NCI-H2171 treated with DMSO at 0.1 percent for 48 hours (cell line): ENCODE results near the gene CLEC16A.
A peak's percentile ranks its signal among the peaks of the same experiment; 100 is the strongest.

Experiments
- DNase-seq: peaks from one replicate; lab custom pipeline; 2025; lab: John Stamatoyannopoulos, UW

The CLEC16A gene

GRCh38 chr16:11015607-11016006 is 71.2 kb downstream of the CLEC16A start:
- no peak for DNase-seq

DNA sequence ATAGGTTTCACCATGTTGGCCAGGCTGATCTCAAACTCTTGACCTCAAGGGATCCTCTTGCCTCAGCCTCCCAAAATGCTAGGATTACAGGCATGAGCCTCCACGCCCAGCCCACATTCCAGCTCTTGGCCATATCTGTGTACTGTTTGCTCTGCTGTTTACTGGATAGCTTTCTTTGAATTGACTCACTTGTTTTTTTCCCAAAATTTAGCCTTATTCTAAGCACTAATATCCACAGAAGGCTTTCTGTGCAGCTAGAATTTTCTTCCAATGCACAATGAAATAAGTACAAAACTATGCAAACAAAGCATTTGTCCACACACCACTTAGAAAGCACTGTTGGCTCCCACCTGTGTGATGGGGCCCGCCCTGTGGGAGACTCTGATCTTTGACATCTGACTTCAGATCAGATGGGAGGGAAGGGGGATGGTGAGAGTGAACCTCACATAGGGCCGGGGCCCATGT is 72.2 kb downstream of the CLEC16A start:
- no peak for DNase-seq

GRCh38 chr16:11016993-11017392 is 72.6 kb downstream of the CLEC16A start:
- peak; percentile 30 for DNase-seq

GRCh38 chr16:11017499-11017898 is 73.1 kb downstream of the CLEC16A start:
- DNase-seq, result no peak

DNA sequence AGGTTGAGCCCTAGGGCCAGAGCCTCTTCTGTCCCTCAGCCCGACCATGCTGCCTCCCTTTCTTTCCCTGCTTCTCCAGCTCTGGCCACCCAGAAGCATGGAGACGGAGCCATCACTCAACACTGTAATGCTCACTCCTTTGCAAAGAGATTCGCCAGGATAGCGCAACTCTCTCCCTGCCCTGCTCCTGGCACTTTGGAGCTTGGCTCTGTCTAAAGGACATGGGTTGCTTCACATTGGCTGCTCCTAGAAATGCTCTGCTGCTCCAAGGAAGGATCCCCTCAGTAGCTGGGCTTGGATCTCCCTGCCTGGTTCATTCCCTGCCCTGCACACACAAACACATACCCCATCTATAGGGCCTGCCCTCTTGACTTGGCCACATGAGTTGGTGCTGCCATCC is 76.0 kb downstream of the CLEC16A start:
- DNase-seq, result no peak

DNA sequence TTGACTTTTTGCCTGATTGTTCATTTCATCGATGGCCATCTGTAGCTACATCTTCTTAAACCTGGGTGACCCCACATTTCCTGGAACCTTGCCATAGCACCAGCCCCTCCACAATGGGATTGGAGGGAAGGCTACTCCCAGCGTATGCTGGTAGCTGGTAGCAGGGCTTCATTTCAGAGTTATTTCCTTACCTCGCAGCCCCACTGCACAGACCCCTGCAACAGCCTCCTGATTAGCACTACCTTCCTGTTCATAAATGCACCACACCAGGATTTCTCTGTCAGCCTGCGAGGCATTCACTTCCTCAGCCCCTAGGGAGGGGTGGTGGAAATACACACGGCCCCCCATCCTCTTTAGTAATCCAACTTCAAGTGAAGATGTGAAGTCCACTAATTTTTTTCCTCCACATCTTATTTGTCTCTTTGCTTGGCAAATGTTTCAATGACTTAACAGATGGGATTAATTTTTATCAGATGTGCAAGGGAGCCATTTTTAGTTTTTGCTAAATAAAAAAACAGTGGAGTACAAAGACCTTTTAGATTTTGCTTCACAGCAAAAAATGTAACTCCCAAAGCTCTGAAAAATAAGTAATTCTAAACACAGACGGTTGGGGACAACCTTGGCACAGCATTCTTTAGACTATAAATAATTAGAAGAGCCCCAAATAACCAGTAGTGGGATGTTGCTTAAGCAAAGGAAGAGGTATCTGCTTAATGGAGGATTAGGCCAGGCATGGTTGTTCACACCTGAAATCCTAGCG is 76.6 kb downstream of the CLEC16A start:
- no peak for DNase-seq

DNA sequence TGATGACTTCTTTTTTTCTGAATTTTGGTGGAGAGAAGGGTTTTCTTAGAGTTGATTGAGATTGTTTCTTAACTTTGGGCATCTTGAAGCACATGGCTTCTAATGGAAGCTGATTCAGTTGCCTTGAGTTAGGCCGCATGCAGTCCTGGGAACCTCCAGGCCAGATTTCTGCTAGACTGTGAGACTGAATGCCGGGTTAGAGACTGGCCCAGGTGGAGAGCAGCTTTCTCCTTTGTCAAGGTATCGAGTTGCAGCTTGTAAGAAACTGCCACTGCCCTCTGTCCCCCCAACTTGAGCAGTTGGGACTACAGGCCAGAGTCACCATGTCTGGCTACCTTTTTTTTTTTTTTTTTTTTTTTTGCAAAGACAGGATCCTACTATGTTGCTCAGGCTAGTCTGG is 77.6 kb downstream of the CLEC16A start:
- no peak for DNase-seq

GRCh38 chr16:11023262-11024039 is 79.1 kb downstream of the CLEC16A start:
- no peak for DNase-seq

GRCh38 chr16:11024333-11025053 is 80.1 kb downstream of the CLEC16A start:
- no peak for DNase-seq

- peak; percentile 62 for DNase-seq
Measured at GRCh38 chr16:11025120-11025531, 80.8 kb downstream of the CLEC16A start.

GRCh38 chr16:11029948-11030347 is 85.6 kb downstream of the CLEC16A start:
- DNase-seq, result no peak

DNA sequence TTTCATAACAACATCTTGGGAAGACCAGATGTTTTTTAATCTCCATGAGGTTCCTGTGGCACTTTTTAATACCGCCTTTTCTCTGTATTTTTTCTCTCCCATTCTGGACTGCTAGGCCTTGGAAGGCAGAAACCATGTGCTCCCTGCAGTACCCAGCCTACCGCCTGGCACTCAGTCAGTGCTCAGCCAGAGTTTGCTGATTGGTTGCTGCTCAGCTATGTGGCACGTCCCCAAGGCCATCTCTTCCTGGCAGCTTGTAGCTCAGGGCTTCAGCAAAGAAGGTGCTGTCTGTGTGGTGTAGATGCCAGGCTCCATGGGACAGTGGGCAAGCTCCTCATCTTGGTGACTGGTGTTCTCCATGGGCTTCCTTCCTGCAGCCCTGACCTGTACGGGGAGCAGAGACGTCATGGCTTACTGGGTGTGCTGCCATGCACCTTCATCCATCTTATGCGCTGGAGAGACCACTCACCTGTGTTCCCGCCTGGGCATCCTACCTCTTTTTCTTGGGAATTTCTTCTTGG is 86.7 kb downstream of the CLEC16A start:
- DNase-seq, result no peak

GRCh38 chr16:11032000-11032921 is 87.9 kb downstream of the CLEC16A start:
- no peak for DNase-seq

GRCh38 chr16:11032922-11033291 is 88.5 kb downstream of the CLEC16A start:
- DNase-seq, result no peak

- no peak for DNase-seq
Measured at GRCh38 chr16:11033629-11034420, 89.5 kb downstream of the CLEC16A start.

DNA sequence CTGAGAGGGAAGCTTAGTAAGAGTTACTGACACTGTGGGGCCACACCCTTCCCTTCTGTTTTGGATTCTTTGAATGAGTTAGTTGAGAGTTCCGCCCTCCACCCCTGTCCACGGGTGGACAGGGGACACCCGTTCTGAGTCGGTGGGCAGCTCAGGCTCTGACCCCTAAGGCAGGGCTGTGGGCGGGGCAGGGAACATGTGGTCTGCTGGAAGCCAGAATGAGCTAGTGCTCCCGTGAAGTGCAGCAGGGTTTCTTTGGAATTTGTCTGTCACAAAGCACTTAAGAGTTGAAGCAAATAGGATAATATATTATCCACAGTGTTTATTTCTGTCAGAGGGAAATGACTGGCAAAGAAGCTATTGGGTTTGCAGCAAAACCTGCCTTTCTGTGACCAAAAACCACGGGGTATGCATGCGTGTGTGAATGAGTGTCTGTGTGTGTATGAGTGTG is 90.1 kb downstream of the CLEC16A start:
- no peak for DNase-seq

DNA sequence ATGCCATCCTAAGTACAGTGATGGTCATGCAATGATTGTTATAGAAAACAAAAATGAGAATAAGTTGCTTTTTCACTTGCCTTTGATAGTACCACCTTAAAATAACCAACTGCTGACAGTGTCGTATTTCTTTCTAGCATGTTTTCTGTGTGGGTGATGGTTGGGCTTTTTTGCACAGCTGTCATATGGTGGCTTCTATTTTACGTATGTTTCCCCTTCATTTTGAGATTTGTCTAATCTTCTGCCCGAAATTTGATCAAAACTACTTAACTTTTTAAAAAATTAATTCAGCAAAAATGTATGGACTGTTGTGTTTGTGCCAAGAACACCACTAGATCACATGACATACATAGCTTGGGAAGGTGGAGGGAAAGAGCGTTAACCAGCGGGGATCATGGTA is 90.7 kb downstream of the CLEC16A start:
- DNase-seq, result peak; percentile 25

- DNase-seq, result no peak
Measured at GRCh38 chr16:11036040-11036439, 91.7 kb downstream of the CLEC16A start.

- DNase-seq, result no peak
Measured at GRCh38 chr16:11036868-11037410, 92.6 kb downstream of the CLEC16A start.

DNA sequence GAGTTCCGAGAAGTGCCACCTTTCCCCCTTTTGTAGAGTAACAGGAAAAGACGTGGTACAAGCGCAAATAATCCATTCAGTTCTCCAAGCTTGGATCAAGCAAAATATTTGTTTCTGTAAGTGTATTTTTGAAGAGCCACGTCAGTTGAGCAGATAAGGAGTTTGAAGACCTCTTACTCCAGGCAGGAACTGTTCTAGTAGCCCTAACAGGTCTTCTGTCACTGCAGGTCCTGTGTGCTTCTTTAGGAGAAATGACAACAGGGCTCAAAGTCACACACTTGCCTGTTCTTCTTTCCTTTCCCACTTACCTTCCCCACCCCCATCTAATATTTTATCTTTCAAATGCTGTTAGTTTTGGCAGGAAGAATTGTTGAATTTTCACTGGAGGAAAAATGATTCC is 93.9 kb downstream of the CLEC16A start:
- no peak for DNase-seq
